Ishikawa (cell line): ENCODE measurements around the gene WNK2.
A peak's percentile ranks its signal among the peaks of the same experiment; 100 is the strongest.

ENCODE experiments used
- CEBPB ChIP-seq: IDR thresholded peaks from 2 replicates; pipeline ENCODE4 v1.6.1; 2012
- CREB1 ChIP-seq: IDR thresholded peaks from 2 replicates; pipeline ENCODE4 v1.6.1; 2012; ENCODE audit warnings: low read depth
- EGR1 ChIP-seq: IDR thresholded peaks from 2 replicates; pipeline ENCODE4 v1.6.1; 2012
- EP300 ChIP-seq: IDR thresholded peaks from 2 replicates; pipeline ENCODE4 v1.6.1; 2012; ENCODE audit warnings: borderline replicate concordance
- FOXM1 ChIP-seq: IDR thresholded peaks from 2 replicates; pipeline ENCODE4 v1.6.1; 2012; ENCODE audit warnings: low read depth, borderline replicate concordance
- MAX ChIP-seq: IDR thresholded peaks from 2 replicates; pipeline ENCODE4 v1.6.1; 2012
- NFIC ChIP-seq: IDR thresholded peaks from 2 replicates; pipeline ENCODE4 v1.6.1; 2012
- RAD21 ChIP-seq: IDR thresholded peaks from 2 replicates; pipeline ENCODE4 v1.6.1; 2012; ENCODE audit warnings: low read depth
- REST ChIP-seq: IDR thresholded peaks from 2 replicates; pipeline ENCODE4 v1.6.1; 2012; ENCODE audit warnings: low read depth, mild to moderate bottlenecking
- TAF1 ChIP-seq: IDR thresholded peaks from 2 replicates; pipeline ENCODE4 v1.6.1; 2012; ENCODE audit warnings: low read depth, mild to moderate bottlenecking
- TCF12 ChIP-seq: IDR thresholded peaks from 2 replicates; pipeline ENCODE4 v1.6.1; 2012; ENCODE audit warnings: low read depth
- TEAD4 ChIP-seq: IDR thresholded peaks from 2 replicates; pipeline ENCODE4 v1.6.1; 2012
- USF1 ChIP-seq: IDR thresholded peaks from 2 replicates; pipeline ENCODE4 v1.6.1; 2012
- YY1 ChIP-seq: IDR thresholded peaks from 2 replicates; pipeline ENCODE4 v1.6.1; 2012; ENCODE audit warnings: low read depth
- ZBTB7A ChIP-seq: IDR thresholded peaks from 2 replicates; pipeline ENCODE4 v1.6.1; 2012; ENCODE audit warnings: low read depth

Gene WNK2

GRCh38 chr9:93278144-93278543 is 94.2 kb downstream of the WNK2 start:
- TF ChIP-seq USF1: no peak
- TF ChIP-seq CREB1: no peak
- TF ChIP-seq EGR1: no peak
- TF ChIP-seq TEAD4: no peak
- no peak for TF ChIP-seq FOXM1
- no peak for TF ChIP-seq TCF12
- no peak for TF ChIP-seq ZBTB7A
- TF ChIP-seq EP300: no peak
- no peak for TF ChIP-seq CEBPB
- TF ChIP-seq MAX: no peak
- TF ChIP-seq REST: no peak
- TF ChIP-seq NFIC: no peak
- no peak for TF ChIP-seq YY1
- TF ChIP-seq TAF1: no peak
- no peak for TF ChIP-seq RAD21

DNA sequence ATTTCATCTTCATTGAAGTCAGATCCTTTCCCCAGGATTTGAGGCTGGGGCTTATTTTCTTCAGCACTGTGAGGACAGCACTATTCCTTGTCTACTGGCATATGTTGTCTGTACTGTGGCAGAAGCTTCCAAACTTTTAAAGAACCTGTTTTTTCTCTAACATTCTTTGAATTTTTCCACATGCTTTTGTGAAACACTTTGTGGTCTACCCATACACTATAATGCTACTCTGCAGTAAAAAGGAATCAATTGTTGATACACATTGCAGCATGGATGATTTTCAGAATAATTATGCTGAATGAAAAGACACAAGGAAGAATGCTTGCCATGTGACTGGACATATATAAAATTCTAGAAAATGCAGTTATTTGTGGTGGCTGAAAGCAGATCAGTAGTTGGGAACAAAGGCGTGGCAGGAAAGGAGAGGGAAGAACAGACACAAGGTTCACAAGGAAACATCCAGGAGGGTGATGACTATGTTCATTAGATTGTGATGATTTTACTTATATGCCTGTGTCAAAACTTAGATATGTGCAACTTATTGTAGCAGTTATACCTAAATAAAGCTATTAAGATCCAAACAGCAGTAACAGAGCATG is 96.8 kb downstream of the WNK2 start:
- TF ChIP-seq TEAD4: 0 out of 2 replicates have a peak, but pooled peaks have one; percentile 18
- TF ChIP-seq EGR1: no peak

DNA sequence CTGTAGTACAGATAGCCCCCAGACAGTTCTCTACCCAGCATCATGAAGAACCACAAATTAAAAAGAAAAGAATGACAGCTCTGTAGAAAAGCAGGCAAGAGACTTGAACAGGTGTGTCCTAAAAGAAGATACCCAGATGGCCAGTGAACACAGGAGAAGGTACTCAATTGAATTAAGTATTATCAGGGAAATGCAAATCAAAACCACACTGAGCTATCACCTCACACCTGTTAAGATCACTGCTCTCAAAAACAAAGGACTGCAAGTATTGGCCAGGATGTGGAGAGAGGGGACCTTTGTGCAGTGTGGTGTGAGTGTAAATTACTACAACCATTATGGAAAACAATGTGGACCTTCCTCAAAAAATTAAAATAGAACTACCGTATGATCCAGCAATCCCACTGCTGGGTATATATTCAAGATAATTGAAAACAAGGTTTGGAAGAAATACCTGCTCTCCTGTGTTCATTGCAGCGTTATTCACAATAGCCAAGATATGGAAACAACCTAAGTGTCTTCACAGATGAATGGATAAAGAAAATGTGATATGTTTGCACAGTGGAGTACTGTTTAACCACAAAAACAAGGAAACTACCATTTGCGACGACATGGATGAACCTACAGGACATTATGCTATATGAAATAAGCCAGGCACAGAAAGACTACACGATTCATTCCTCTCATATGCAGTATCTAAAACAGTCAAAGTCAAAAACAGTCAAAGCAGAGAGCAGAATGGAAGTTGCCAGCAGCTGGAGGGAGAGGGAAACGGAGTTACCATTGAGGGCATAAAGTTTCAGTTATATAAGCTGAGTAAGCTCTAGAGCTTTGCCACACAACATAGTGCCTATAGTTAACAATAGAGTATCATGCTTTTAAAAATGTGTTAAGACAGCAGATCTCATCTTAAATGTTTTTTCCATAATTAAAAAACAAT is 102.6 kb downstream of the WNK2 start:
- TF ChIP-seq EGR1: no peak
- 0 out of 2 replicates have a peak, but pooled peaks have one; percentile 11 for TF ChIP-seq NFIC
- peak; percentile 47; the same call in 1 of the 2 replicates for TF ChIP-seq TCF12
- peak; percentile 27; the same call in 1 of the 2 replicates for TF ChIP-seq EP300
- TF ChIP-seq REST: no peak

DNA sequence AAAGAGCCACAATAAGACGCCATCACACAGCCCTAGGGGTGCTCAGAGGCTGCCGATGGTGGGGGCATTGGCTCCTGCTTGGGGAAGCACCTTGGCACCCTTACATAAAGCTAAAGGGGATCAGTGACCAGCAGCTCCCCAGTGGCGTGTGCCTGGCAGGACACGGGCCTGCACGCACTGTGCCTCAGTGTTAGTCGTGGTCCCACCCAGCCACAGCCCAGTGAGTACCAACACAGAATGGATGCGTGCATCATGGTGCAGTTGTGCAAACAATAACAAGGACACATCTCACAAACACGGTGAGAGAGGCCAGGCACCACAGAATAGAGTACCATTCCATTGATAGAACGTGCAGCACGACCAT is 103.2 kb downstream of the WNK2 start:
- TF ChIP-seq TCF12 (no peak), TEAD4 (no peak), FOXM1 (no peak), CREB1 (no peak), RAD21 (no peak), YY1 (no peak), ZBTB7A (no peak), TAF1 (no peak), REST (no peak), MAX (no peak), CEBPB (no peak), EP300 (no peak), NFIC (no peak), USF1 (no peak), EGR1 (no peak)
